Ishikawa (cell line): Measurements from ENCODE around the gene BLOC1S3.

Experiments used
- CEBPB ChIP-seq: IDR thresholded peaks from 2 replicates; pipeline ENCODE4 v1.6.1; 2012
- MAX ChIP-seq: IDR thresholded peaks from 2 replicates; pipeline ENCODE4 v1.6.1; 2012
- NFIC ChIP-seq: IDR thresholded peaks from 2 replicates; pipeline ENCODE4 v1.6.1; 2012
- TF ChIP-seq, protein P1 (sequence below): IDR thresholded peaks from 2 replicates; pipeline ENCODE4 v1.6.1; 2012; ENCODE audit warnings: low read depth, mild to moderate bottlenecking

DNA sequence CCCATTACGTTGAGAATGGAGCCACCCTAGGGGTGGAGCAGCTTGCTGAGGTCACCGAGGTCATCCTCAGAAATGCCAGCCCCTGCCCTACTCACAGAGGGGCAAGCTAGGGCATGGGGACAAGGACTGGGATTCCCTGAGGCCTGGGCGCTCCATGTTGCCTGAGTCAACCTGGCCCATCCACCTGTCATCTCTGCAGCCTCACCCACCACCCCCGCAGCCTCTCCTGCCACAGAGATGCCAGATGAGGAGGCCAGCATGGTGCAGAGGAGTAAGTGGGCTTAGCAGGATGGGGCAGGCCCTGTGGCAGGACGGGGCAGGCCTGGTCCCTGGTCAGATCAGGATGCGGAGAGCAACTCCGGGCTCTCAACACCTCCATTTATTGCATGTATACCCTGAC, 27.3 kb upstream of the BLOC1S3 start:
- TF ChIP-seq CEBPB, result no peak
- TF ChIP-seq, protein P1, sequence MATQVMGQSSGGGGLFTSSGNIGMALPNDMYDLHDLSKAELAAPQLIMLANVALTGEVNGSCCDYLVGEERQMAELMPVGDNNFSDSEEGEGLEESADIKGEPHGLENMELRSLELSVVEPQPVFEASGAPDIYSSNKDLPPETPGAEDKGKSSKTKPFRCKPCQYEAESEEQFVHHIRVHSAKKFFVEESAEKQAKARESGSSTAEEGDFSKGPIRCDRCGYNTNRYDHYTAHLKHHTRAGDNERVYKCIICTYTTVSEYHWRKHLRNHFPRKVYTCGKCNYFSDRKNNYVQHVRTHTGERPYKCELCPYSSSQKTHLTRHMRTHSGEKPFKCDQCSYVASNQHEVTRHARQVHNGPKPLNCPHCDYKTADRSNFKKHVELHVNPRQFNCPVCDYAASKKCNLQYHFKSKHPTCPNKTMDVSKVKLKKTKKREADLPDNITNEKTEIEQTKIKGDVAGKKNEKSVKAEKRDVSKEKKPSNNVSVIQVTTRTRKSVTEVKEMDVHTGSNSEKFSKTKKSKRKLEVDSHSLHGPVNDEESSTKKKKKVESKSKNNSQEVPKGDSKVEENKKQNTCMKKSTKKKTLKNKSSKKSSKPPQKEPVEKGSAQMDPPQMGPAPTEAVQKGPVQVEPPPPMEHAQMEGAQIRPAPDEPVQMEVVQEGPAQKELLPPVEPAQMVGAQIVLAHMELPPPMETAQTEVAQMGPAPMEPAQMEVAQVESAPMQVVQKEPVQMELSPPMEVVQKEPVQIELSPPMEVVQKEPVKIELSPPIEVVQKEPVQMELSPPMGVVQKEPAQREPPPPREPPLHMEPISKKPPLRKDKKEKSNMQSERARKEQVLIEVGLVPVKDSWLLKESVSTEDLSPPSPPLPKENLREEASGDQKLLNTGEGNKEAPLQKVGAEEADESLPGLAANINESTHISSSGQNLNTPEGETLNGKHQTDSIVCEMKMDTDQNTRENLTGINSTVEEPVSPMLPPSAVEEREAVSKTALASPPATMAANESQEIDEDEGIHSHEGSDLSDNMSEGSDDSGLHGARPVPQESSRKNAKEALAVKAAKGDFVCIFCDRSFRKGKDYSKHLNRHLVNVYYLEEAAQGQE, result no peak
- TF ChIP-seq NFIC, result no peak
- TF ChIP-seq MAX, result no peak
